Neural cell (in vitro differentiated cells): ENCODE results near the gene CHST2. TPM values are rescaled to one million over a fixed set of nuclear protein-coding genes. Genes with fewer than 3 reads are reported as not detected.

Source experiments
- H2AFZ ChIP-seq: fragments of 200-600, 300-800 bp; sonication (generic), shearing (Covaris generic); 2 replicates; pipeline ENCODE4 v1.6.0; 2014; ENCODE audit warnings: low read depth, mild to moderate bottlenecking, antibody characterized with exemption, low read length, moderate library complexity
- H3F3A ChIP-seq: fragments of 200-600 bp; shearing (Covaris generic); 2 replicates; pipeline ENCODE4 v1.6.1; 2016; ENCODE audit warnings: mild to moderate bottlenecking, moderate library complexity, mixed read lengths, antibody characterized with exemption, low read length; ENCODE audit not compliant: insufficient read depth, poor library complexity, severe bottlenecking
- H3K27ac ChIP-seq: fragments of 200-600, 300-800 bp; sonication (generic), shearing (Covaris generic); 2 replicates; pipeline ENCODE4 v1.5.1; 2014; ENCODE audit warnings: mild to moderate bottlenecking, low read length, moderate library complexity
- H3K27me3 ChIP-seq: fragments of 300-800, 200-600 bp; sonication (generic), shearing (Covaris generic); 2 replicates; pipeline ENCODE4 v1.6.0; 2014; ENCODE audit warnings: mild to moderate bottlenecking, low read depth, low read length, moderate library complexity; ENCODE audit not compliant: insufficient read depth
- H3K36me3 ChIP-seq: fragments of 300-800, 200-600 bp; sonication (generic), shearing (Covaris generic); 2 replicates; pipeline ENCODE4 v1.5.1; 2014; ENCODE audit warnings: mild to moderate bottlenecking, antibody characterized with exemption, low read length, moderate library complexity; ENCODE audit not compliant: insufficient read depth
- H3K4me2 ChIP-seq: fragments of 300-800, 200-600 bp; sonication (generic), shearing (Covaris generic); 2 replicates; pipeline ENCODE4 v1.6.0; 2014; ENCODE audit warnings: mild to moderate bottlenecking, low read length
- H3K4me3 ChIP-seq: fragments of 300-800, 200-600 bp; sonication (generic), shearing (Covaris generic); 2 replicates; pipeline ENCODE4 v1.5.1; 2014; ENCODE audit warnings: mild to moderate bottlenecking, low read length, moderate library complexity
- H3K79me2 ChIP-seq: fragments of 200-600 bp; shearing (Covaris generic); replicated peaks from 2 replicates; pipeline ENCODE4 v1.6.0; 2014; ENCODE audit warnings: mild to moderate bottlenecking, low read length, moderate library complexity; ENCODE audit not compliant: insufficient read depth
- H3K9ac ChIP-seq: fragments of 300-800, 200-600 bp; sonication (generic), shearing (Covaris generic); 2 replicates; pipeline ENCODE4 v1.6.1; 2016; ENCODE audit warnings: mild to moderate bottlenecking, low read length, mixed read lengths
- H3K9me2 ChIP-seq: fragments of 200-600 bp; shearing (Covaris generic); 2 replicates; pipeline ENCODE4 v1.6.1; 2016; ENCODE audit warnings: mild to moderate bottlenecking, low read length, mixed read lengths; ENCODE audit not compliant: insufficient read depth
- H3K9me3 ChIP-seq: fragments of 200-600, 300-800 bp; sonication (generic), shearing (Covaris generic); 2 replicates; pipeline ENCODE4 v1.6.1; 2016; ENCODE audit warnings: mild to moderate bottlenecking, mixed run types, low read length, moderate library complexity, mixed read lengths
- H4K20me1 ChIP-seq: fragments of 200-600 bp; shearing (Covaris generic); 2 replicates; pipeline ENCODE4 v1.6.1; 2016; ENCODE audit warnings: mild to moderate bottlenecking, mixed run types; ENCODE audit not compliant: insufficient read depth
- CTCF ChIP-seq: fragments of 450-650 bp; IDR thresholded peaks from 2 replicates; pipeline ENCODE4 v1.5.1; 2014; ENCODE audit warnings: antibody characterized with exemption, mild to moderate bottlenecking, moderate library complexity; ENCODE audit not compliant: poor library complexity, severe bottlenecking
- EP300 ChIP-seq: fragments of 450-650 bp; conservative IDR thresholded peaks from 2 replicates; pipeline ENCODE4 v1.6.1; 2014; ENCODE audit warnings: antibody characterized with exemption, mild to moderate bottlenecking, moderate library complexity; ENCODE audit not compliant: poor library complexity, severe bottlenecking
- EZH2 ChIP-seq: fragments of 200-600, 300-800 bp; shearing (Covaris generic), sonication (generic); IDR thresholded peaks from 2 replicates; pipeline ENCODE4 v1.6.1; 2014; ENCODE audit warnings: antibody characterized with exemption, low read length, borderline replicate concordance, mild to moderate bottlenecking; ENCODE audit not compliant: insufficient read depth, poor library complexity, severe bottlenecking
- MXI1 ChIP-seq: fragments of 450-650 bp; conservative IDR thresholded peaks from 2 replicates; pipeline ENCODE4 v1.6.1; 2014; ENCODE audit warnings: antibody characterized with exemption, mild to moderate bottlenecking; ENCODE audit not compliant: poor library complexity, severe bottlenecking
- POLR2AphosphoS5 ChIP-seq: IDR thresholded peaks from 2 replicates; pipeline ENCODE4 v1.6.1; 2012
- RAD21 ChIP-seq: fragments of 450-650 bp; conservative IDR thresholded peaks from 2 replicates; pipeline ENCODE4 v1.6.1; 2014; ENCODE audit warnings: antibody characterized with exemption, mild to moderate bottlenecking, moderate library complexity
- REST ChIP-seq: IDR thresholded peaks from 2 replicates; pipeline ENCODE4 v1.6.1; 2012; ENCODE audit warnings: borderline replicate concordance
- SMC3 ChIP-seq: fragments of 450-650 bp; conservative IDR thresholded peaks from 2 replicates; pipeline ENCODE4 v1.6.1; 2014; ENCODE audit warnings: antibody characterized with exemption, mild to moderate bottlenecking, moderate library complexity; ENCODE audit not compliant: poor library complexity
- TAF1 ChIP-seq: IDR thresholded peaks from 2 replicates; pipeline ENCODE4 v1.6.1; 2012; ENCODE audit warnings: low read depth
- polyA plus RNA-seq: library from polyadenylated mRNA; depleted of rRNA; stranded (reverse); fragments of >200 nt; gene quantifications from 2 replicates; pipeline ENCODE4 v1.2.3, GENCODE V29; 2014

The CHST2 gene
- polyA plus RNA-seq, 1 donor from 2014 or later: 5.0 TPM

GRCh38 chr3:143170676-143171075, 51.1 kb downstream of the CHST2 start:
- no peak overlapping the region for H3K4me2 ChIP-seq
- H3F3A ChIP-seq: no peaks in the 10 kb centered on the region
- H3K36me3 ChIP-seq: no peaks in the 10 kb centered on the region
- H2AFZ ChIP-seq: no peak overlapping the region
- H3K9me3 ChIP-seq: peaks cover 5% of the 10 kb centered on the region
- no peak overlapping the region for H3K9ac ChIP-seq
- H3K4me3 ChIP-seq: no peak overlapping the region
- H3K27ac ChIP-seq: no peak overlapping the region
- no peaks in the 10 kb centered on the region for H3K27me3 ChIP-seq
- H4K20me1 ChIP-seq: no peaks in the 10 kb centered on the region
- no peaks in the 10 kb centered on the region for H3K9me2 ChIP-seq
- TF ChIP-seq CTCF (no peak), EP300 (no peak), TAF1 (no peak), POLR2AphosphoS5 (no peak), RAD21 (no peak), EZH2 (no peak), REST (no peak), SMC3 (no peak), MXI1 (no peak)
- H3K79me2 ChIP-seq: no peaks in the 10 kb centered on the region

- no peaks in the 10 kb centered on the region for H3K36me3 ChIP-seq
- no peak overlapping the region for H2AFZ ChIP-seq
- H3K9me3 ChIP-seq: peaks cover 5% of the 10 kb centered on the region
- no peak for TF ChIP-seq CTCF
- TF ChIP-seq EP300: no peak
- no peak for TF ChIP-seq TAF1
- no peak for TF ChIP-seq MXI1
- TF ChIP-seq EZH2: no peak
- no peak for TF ChIP-seq RAD21
- no peak for TF ChIP-seq SMC3
- TF ChIP-seq POLR2AphosphoS5: no peak
- no peak for TF ChIP-seq REST
- H3F3A ChIP-seq: no peaks in the 10 kb centered on the region
- no peak overlapping the region for H3K4me2 ChIP-seq
- H3K4me3 ChIP-seq: no peak overlapping the region
- no peak overlapping the region for H3K27ac ChIP-seq
- H4K20me1 ChIP-seq: no peaks in the 10 kb centered on the region
- no peaks in the 10 kb centered on the region for H3K27me3 ChIP-seq
- no peaks in the 10 kb centered on the region for H3K9me2 ChIP-seq
- no peak overlapping the region for H3K9ac ChIP-seq
- H3K79me2 ChIP-seq: no peaks in the 10 kb centered on the region
Measured at GRCh38 chr3:143171141-143171980, 51.8 kb downstream of the CHST2 start.
